H1 (cell line): ENCODE results near the gene VEPH1.

Experiments
- ATF2 ChIP-seq: IDR thresholded peaks from 2 replicates; pipeline ENCODE4 v1.6.1; 2012; ENCODE audit warnings: low read length, inconsistent platforms
- CHD1 ChIP-seq: IDR thresholded peaks from 2 replicates; pipeline ENCODE4 v1.6.1; 2012; ENCODE audit warnings: low read depth, low read length, improper control_type of control experiment
- CHD2 ChIP-seq: IDR thresholded peaks from 2 replicates; pipeline ENCODE4 v1.6.1; 2012; ENCODE audit warnings: low read length, improper control_type of control experiment
- CTCF ChIP-seq, 3 experiments: IDR thresholded peaks; 1 replicate in 2 of 3; 2 replicates in 1 of 3; pipeline versions ENCODE4 v1.5.1 to v1.6.1; 2011; ENCODE audit warnings: low read length in 3 of 3, mild to moderate bottlenecking in 3 of 3, inconsistent platforms in 2 of 3, low read depth in 1 of 3, moderate library complexity in 1 of 3; ENCODE audit not compliant: insufficient read depth in 1 of 3; ENCODE audit errors: control extremely low read depth in 1 of 3
- EP300 ChIP-seq, 2 experiments: IDR thresholded peaks; 1 replicate in 1 of 2; 2 replicates in 1 of 2; pipeline ENCODE4 v1.6.1; 2011 to 2012; ENCODE audit warnings: low read depth in 2 of 2, low read length in 2 of 2, mild to moderate bottlenecking in 2 of 2, borderline replicate concordance in 1 of 2, inconsistent platforms in 1 of 2, moderate library complexity in 1 of 2
- EZH2 ChIP-seq: fragments of 200-600 bp; sonication (generic); IDR thresholded peaks from 2 replicates; pipeline ENCODE4 v1.7.1; 2012; ENCODE audit warnings: low read depth, mild to moderate bottlenecking, moderate library complexity, low read length, inconsistent platforms; ENCODE audit not compliant: severe bottlenecking
- HDAC2 ChIP-seq, 2 experiments: fragments of 300-600 bp in 1 of 2; sonication (generic) in 1 of 2; IDR thresholded peaks; 2 replicates each; pipeline ENCODE4 v1.6.1; 2011 to 2012; ENCODE audit warnings: low read depth in 2 of 2, low read length in 2 of 2, mild to moderate bottlenecking in 2 of 2, moderate library complexity in 2 of 2, borderline replicate concordance in 1 of 2, inconsistent platforms in 1 of 2
- POLR2A ChIP-seq, 2 experiments: IDR thresholded peaks; 1 replicate in 1 of 2; 2 replicates in 1 of 2; pipeline ENCODE4 v1.6.1; 2011; ENCODE audit warnings: low read depth in 2 of 2, low read length in 2 of 2, mild to moderate bottlenecking in 2 of 2; ENCODE audit errors: control extremely low read depth in 1 of 2
- RFX5 ChIP-seq: IDR thresholded peaks from 2 replicates; pipeline ENCODE4 v1.6.1; 2011; ENCODE audit warnings: low read depth, low read length, improper control_type of control experiment, borderline replicate concordance
- TEAD4 ChIP-seq: IDR thresholded peaks from 2 replicates; pipeline ENCODE4 v1.6.1; 2012; ENCODE audit warnings: low read depth, low read length, inconsistent platforms, mixed read lengths
- YY1 ChIP-seq: IDR thresholded peaks from 2 replicates; pipeline ENCODE4 v1.6.1; 2011; ENCODE audit warnings: low read depth, mild to moderate bottlenecking, low read length

- TF ChIP-seq POLR2A (IDR thresholded peaks at IDR 0.05; ENCODE audit: control extremely low read depth in 1 of 2, low read depth in 2 of 2, low read length in 2 of 2) (no peak), CTCF (IDR thresholded peaks at IDR 0.05; ENCODE audit: control extremely low read depth in 1 of 3, insufficient read depth in 1 of 3, low read depth in 1 of 3, low read length in 3 of 3) (no peak), EZH2 (no peak), HDAC2 (IDR thresholded peaks at IDR 0.05; ENCODE audit: borderline replicate concordance in 1 of 2, low read depth in 2 of 2, low read length in 2 of 2) (no peak), YY1 (no peak), ATF2 (no peak), EP300 (IDR thresholded peaks at IDR 0.05; ENCODE audit: borderline replicate concordance in 1 of 2, low read depth in 2 of 2, low read length in 2 of 2) (no peak), TEAD4 (no peak), CHD2 (no peak), RFX5 (no peak), CHD1 (no peak)
Measured at GRCh38 chr3:157512534-157512933, 9.3 kb upstream of the VEPH1 start.
